Neutrophil (primary cell): Measurements from ENCODE around the gene DAB2IP.

Source experiments
- H3K27ac ChIP-seq: fragments of 200-600 bp; sonication (generic); 2 replicates; pipeline ENCODE4 v1.5.1; 2016; ENCODE audit warnings: mild to moderate bottlenecking, moderate library complexity
- H3K27me3 ChIP-seq: fragments of 200-600 bp; sonication (generic); 2 replicates; pipeline ENCODE4 v1.6.0; 2016; ENCODE audit warnings: mild to moderate bottlenecking
- H3K36me3 ChIP-seq: fragments of 200-600 bp; sonication (generic); 2 replicates; pipeline ENCODE4 v1.5.1; 2017
- H3K4me1 ChIP-seq, 2 experiments: fragments of 200-600 bp in 1 of 2; sonication (generic) in 1 of 2; 1 replicate in 1 of 2; 2 replicates in 1 of 2; pipeline versions ENCODE4 v1.5.1 to v1.6.1; 2013 to 2016; ENCODE audit warnings: low read depth in 1 of 2, low read length in 1 of 2, mild to moderate bottlenecking in 1 of 2, moderate library complexity in 1 of 2; ENCODE audit not compliant: control insufficient read depth in 1 of 2, insufficient read depth in 1 of 2
- H3K4me3 ChIP-seq, 2 experiments: fragments of 200-600 bp in 1 of 2; sonication (generic) in 1 of 2; 1 replicate in 1 of 2; 2 replicates in 1 of 2; pipeline ENCODE4 v1.5.1; 2013 to 2016; ENCODE audit warnings: low read depth in 1 of 2, low read length in 1 of 2, mild to moderate bottlenecking in 1 of 2, moderate library complexity in 1 of 2
- H3K9me3 ChIP-seq: fragments of 200-600 bp; sonication (generic); 2 replicates; pipeline ENCODE4 v1.5.1; 2016
- TF ChIP-seq, protein P1 (sequence below): fragments of 200-600 bp; sonication (generic); IDR thresholded peaks from 2 replicates; pipeline ENCODE4 v1.5.1; 2016; ENCODE audit warnings: antibody characterized with exemption

DAB2IP gene

DNA sequence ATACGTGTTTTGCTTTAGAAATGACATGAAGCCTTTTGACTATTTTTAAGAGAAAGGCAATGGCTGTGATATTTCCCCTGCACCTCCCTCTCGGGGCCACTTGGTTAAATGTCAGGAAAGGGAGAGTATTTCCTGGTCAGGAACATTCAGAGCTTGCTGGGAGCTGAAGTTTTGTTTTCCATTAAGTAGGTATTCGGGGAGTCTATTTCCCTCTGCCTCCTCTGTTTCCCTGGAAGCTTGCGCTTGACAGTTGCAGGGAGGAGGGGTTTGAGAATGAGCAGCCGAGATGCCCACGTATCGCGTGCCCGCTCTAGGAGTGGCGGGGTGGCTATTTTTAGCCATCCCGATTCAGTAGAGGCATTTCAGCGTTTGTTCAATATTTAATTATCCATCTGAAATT is 6.7 kb downstream of the DAB2IP start:
- no peaks in the 10 kb centered on the region for H3K4me1 ChIP-seq
- peaks cover 66% of the 10 kb centered on the region for H3K27me3 ChIP-seq
- TF ChIP-seq, protein P1, sequence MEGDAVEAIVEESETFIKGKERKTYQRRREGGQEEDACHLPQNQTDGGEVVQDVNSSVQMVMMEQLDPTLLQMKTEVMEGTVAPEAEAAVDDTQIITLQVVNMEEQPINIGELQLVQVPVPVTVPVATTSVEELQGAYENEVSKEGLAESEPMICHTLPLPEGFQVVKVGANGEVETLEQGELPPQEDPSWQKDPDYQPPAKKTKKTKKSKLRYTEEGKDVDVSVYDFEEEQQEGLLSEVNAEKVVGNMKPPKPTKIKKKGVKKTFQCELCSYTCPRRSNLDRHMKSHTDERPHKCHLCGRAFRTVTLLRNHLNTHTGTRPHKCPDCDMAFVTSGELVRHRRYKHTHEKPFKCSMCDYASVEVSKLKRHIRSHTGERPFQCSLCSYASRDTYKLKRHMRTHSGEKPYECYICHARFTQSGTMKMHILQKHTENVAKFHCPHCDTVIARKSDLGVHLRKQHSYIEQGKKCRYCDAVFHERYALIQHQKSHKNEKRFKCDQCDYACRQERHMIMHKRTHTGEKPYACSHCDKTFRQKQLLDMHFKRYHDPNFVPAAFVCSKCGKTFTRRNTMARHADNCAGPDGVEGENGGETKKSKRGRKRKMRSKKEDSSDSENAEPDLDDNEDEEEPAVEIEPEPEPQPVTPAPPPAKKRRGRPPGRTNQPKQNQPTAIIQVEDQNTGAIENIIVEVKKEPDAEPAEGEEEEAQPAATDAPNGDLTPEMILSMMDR: no peak
- H3K4me3 ChIP-seq: no peak overlapping the region
- no peaks in the 10 kb centered on the region for H3K36me3 ChIP-seq
- H3K9me3 ChIP-seq: no peaks in the 10 kb centered on the region
- H3K27ac ChIP-seq: no peak overlapping the region

DNA sequence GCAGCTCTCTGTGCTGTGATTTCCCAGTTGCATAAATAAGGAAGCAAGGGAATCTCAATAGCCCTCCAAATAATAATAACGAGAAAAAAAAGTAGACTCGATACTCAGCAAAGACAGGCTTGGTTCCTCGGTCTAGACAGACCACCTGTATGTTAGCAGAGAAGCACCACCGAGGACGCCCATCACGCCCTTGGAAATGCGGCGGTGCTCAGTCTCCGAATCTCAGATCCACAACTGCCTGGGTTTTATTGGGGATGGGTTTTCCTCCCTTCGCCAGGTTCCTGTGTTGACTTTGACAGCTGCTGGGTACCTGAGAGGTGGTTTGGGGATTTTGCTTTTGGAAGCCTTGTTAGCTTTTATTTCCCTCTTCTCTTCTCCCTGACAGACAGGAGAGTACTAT is 7.2 kb downstream of the DAB2IP start:
- H3K4me3 ChIP-seq: no peak overlapping the region
- H3K27me3 ChIP-seq: peaks cover 66% of the 10 kb centered on the region
- no peaks in the 10 kb centered on the region for H3K4me1 ChIP-seq
- no peak overlapping the region for H3K27ac ChIP-seq
- TF ChIP-seq, protein P1: no peak
- H3K36me3 ChIP-seq: no peaks in the 10 kb centered on the region
- no peaks in the 10 kb centered on the region for H3K9me3 ChIP-seq

DNA sequence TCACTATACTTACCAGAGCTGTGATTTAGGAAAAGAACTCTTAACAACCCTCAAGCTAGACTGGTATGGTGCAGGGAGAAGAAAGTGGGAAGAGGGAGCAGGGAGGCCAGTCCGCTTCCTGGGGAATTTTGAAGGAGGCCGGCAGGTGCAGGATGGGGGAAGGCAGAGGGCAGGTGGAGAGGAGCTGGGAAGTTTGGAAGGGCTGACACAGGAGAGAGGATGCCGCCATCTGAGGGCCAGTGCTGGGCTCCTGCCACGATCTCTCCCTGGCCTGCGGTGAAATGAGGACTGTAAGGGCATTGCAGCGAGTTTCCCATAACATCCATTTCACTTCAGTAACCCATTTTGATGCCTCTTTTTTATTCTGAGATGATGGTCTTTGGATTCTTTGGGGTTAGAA is 8.9 kb downstream of the DAB2IP start:
- H3K27ac ChIP-seq: no peak overlapping the region
- no peak overlapping the region for H3K4me3 ChIP-seq
- peaks cover 65% of the 10 kb centered on the region for H3K27me3 ChIP-seq
- no peaks in the 10 kb centered on the region for H3K4me1 ChIP-seq
- no peaks in the 10 kb centered on the region for H3K36me3 ChIP-seq
- TF ChIP-seq, protein P1: no peak
- no peaks in the 10 kb centered on the region for H3K9me3 ChIP-seq

DNA sequence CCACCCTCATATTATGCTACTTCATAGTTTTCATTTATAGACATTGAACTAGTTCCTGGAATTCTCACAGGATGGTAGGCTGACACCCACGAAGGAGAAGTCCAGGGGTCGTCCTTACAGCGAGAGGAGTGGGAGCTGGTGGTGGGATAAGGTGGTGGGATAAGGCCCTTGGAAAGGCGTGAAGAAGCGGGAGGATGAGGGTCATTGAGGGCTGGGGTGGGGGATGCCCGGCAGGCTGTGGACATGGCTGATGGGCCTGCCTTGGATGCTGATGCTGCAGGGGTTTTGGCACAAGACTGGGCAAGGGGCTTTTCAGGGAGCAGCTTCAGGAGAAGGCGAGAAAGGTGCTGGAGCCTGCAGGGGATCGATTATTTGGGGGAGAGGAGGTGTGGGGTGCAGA is 9.4 kb downstream of the DAB2IP start:
- H3K27ac ChIP-seq: no peak overlapping the region
- H3K4me3 ChIP-seq: no peak overlapping the region
- H3K36me3 ChIP-seq: no peaks in the 10 kb centered on the region
- TF ChIP-seq, protein P1: no peak
- H3K4me1 ChIP-seq: no peaks in the 10 kb centered on the region
- no peaks in the 10 kb centered on the region for H3K9me3 ChIP-seq
- peaks cover 66% of the 10 kb centered on the region for H3K27me3 ChIP-seq

DNA sequence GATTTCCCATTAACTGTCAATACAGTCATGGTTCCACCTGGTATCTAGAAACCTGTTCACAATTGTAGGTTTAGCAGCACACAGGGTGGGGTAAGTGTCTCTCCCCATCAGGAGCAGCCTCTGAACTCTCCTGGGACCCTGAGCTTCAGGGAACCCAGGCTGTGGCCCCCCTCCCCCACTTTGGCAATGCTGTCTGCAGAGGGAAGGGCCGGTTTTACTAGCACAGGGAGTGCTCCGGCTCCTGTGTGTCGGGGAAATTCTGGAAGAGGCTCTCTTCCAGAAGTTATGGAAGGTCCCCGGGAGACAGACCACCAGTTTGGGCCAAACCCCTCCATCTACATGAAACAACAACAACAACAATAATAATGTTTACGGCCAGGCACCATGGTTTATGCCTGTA is 9.9 kb downstream of the DAB2IP start:
- H3K4me1 ChIP-seq: no peaks in the 10 kb centered on the region
- TF ChIP-seq, protein P1: no peak
- no peak overlapping the region for H3K27ac ChIP-seq
- H3K36me3 ChIP-seq: no peaks in the 10 kb centered on the region
- H3K27me3 ChIP-seq: peaks cover 70% of the 10 kb centered on the region
- no peak overlapping the region for H3K4me3 ChIP-seq
- no peaks in the 10 kb centered on the region for H3K9me3 ChIP-seq

DNA sequence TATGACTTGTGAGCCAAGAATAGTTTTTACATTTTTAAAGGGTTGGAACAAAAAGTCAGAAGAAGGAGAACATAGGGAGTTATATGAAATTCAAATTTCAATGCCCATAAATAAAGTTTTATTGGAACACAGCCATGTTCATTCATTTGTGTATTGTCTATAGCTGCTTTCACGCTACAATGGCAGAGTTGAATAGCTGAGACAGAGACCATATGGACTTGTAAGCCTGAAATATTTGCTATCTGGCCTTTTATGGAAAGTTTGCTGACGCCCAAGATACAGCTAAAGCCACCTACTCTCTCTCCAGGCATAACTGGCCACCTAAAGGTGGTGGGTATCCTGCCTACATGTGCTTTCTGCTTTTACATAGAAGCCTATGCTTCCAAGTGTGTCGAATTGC is 10.9 kb downstream of the DAB2IP start:
- Histone ChIP-seq H3K27me3 (peaks cover 69% of the 10 kb centered on the region), H3K9me3 (no peaks in the 10 kb centered on the region), H3K36me3 (no peaks in the 10 kb centered on the region), H3K4me3 (no peak overlapping the region), H3K27ac (no peak overlapping the region), H3K4me1 (no peaks in the 10 kb centered on the region)
- TF ChIP-seq, protein P1: no peak
